Neural cell (in vitro differentiated cells): Measurements from ENCODE around the gene BEX1. TPM values are rescaled to one million over a fixed set of nuclear protein-coding genes. Genes with fewer than 3 reads are reported as not detected.

ENCODE experiments used
- H2AFZ ChIP-seq: fragments of 200-600, 300-800 bp; sonication (generic), shearing (Covaris generic); 2 replicates; pipeline ENCODE4 v1.6.0; 2014; ENCODE audit warnings: low read depth, mild to moderate bottlenecking, antibody characterized with exemption, low read length, moderate library complexity
- H3F3A ChIP-seq: fragments of 200-600 bp; shearing (Covaris generic); 2 replicates; pipeline ENCODE4 v1.6.1; 2016; ENCODE audit warnings: mild to moderate bottlenecking, moderate library complexity, mixed read lengths, antibody characterized with exemption, low read length; ENCODE audit not compliant: insufficient read depth, poor library complexity, severe bottlenecking
- H3K27ac ChIP-seq: fragments of 200-600, 300-800 bp; sonication (generic), shearing (Covaris generic); 2 replicates; pipeline ENCODE4 v1.5.1; 2014; ENCODE audit warnings: mild to moderate bottlenecking, low read length, moderate library complexity
- H3K27me3 ChIP-seq: fragments of 300-800, 200-600 bp; sonication (generic), shearing (Covaris generic); 2 replicates; pipeline ENCODE4 v1.6.0; 2014; ENCODE audit warnings: mild to moderate bottlenecking, low read depth, low read length, moderate library complexity; ENCODE audit not compliant: insufficient read depth
- H3K36me3 ChIP-seq: fragments of 300-800, 200-600 bp; sonication (generic), shearing (Covaris generic); 2 replicates; pipeline ENCODE4 v1.5.1; 2014; ENCODE audit warnings: mild to moderate bottlenecking, antibody characterized with exemption, low read length, moderate library complexity; ENCODE audit not compliant: insufficient read depth
- H3K4me2 ChIP-seq: fragments of 300-800, 200-600 bp; sonication (generic), shearing (Covaris generic); 2 replicates; pipeline ENCODE4 v1.6.0; 2014; ENCODE audit warnings: mild to moderate bottlenecking, low read length
- H3K4me3 ChIP-seq: fragments of 300-800, 200-600 bp; sonication (generic), shearing (Covaris generic); 2 replicates; pipeline ENCODE4 v1.5.1; 2014; ENCODE audit warnings: mild to moderate bottlenecking, low read length, moderate library complexity
- H3K79me2 ChIP-seq: fragments of 200-600 bp; shearing (Covaris generic); replicated peaks from 2 replicates; pipeline ENCODE4 v1.6.0; 2014; ENCODE audit warnings: mild to moderate bottlenecking, low read length, moderate library complexity; ENCODE audit not compliant: insufficient read depth
- H3K9ac ChIP-seq: fragments of 300-800, 200-600 bp; sonication (generic), shearing (Covaris generic); 2 replicates; pipeline ENCODE4 v1.6.1; 2016; ENCODE audit warnings: mild to moderate bottlenecking, low read length, mixed read lengths
- H3K9me2 ChIP-seq: fragments of 200-600 bp; shearing (Covaris generic); 2 replicates; pipeline ENCODE4 v1.6.1; 2016; ENCODE audit warnings: mild to moderate bottlenecking, low read length, mixed read lengths; ENCODE audit not compliant: insufficient read depth
- H3K9me3 ChIP-seq: fragments of 200-600, 300-800 bp; sonication (generic), shearing (Covaris generic); 2 replicates; pipeline ENCODE4 v1.6.1; 2016; ENCODE audit warnings: mild to moderate bottlenecking, mixed run types, low read length, moderate library complexity, mixed read lengths
- H4K20me1 ChIP-seq: fragments of 200-600 bp; shearing (Covaris generic); 2 replicates; pipeline ENCODE4 v1.6.1; 2016; ENCODE audit warnings: mild to moderate bottlenecking, mixed run types; ENCODE audit not compliant: insufficient read depth
- CTCF ChIP-seq: fragments of 450-650 bp; IDR thresholded peaks from 2 replicates; pipeline ENCODE4 v1.5.1; 2014; ENCODE audit warnings: antibody characterized with exemption, mild to moderate bottlenecking, moderate library complexity; ENCODE audit not compliant: poor library complexity, severe bottlenecking
- EP300 ChIP-seq: fragments of 450-650 bp; conservative IDR thresholded peaks from 2 replicates; pipeline ENCODE4 v1.6.1; 2014; ENCODE audit warnings: antibody characterized with exemption, mild to moderate bottlenecking, moderate library complexity; ENCODE audit not compliant: poor library complexity, severe bottlenecking
- EZH2 ChIP-seq: fragments of 200-600, 300-800 bp; shearing (Covaris generic), sonication (generic); IDR thresholded peaks from 2 replicates; pipeline ENCODE4 v1.6.1; 2014; ENCODE audit warnings: antibody characterized with exemption, low read length, borderline replicate concordance, mild to moderate bottlenecking; ENCODE audit not compliant: insufficient read depth, poor library complexity, severe bottlenecking
- MXI1 ChIP-seq: fragments of 450-650 bp; conservative IDR thresholded peaks from 2 replicates; pipeline ENCODE4 v1.6.1; 2014; ENCODE audit warnings: antibody characterized with exemption, mild to moderate bottlenecking; ENCODE audit not compliant: poor library complexity, severe bottlenecking
- POLR2AphosphoS5 ChIP-seq: IDR thresholded peaks from 2 replicates; pipeline ENCODE4 v1.6.1; 2012
- RAD21 ChIP-seq: fragments of 450-650 bp; conservative IDR thresholded peaks from 2 replicates; pipeline ENCODE4 v1.6.1; 2014; ENCODE audit warnings: antibody characterized with exemption, mild to moderate bottlenecking, moderate library complexity
- REST ChIP-seq: IDR thresholded peaks from 2 replicates; pipeline ENCODE4 v1.6.1; 2012; ENCODE audit warnings: borderline replicate concordance
- SMC3 ChIP-seq: fragments of 450-650 bp; conservative IDR thresholded peaks from 2 replicates; pipeline ENCODE4 v1.6.1; 2014; ENCODE audit warnings: antibody characterized with exemption, mild to moderate bottlenecking, moderate library complexity; ENCODE audit not compliant: poor library complexity
- TAF1 ChIP-seq: IDR thresholded peaks from 2 replicates; pipeline ENCODE4 v1.6.1; 2012; ENCODE audit warnings: low read depth
- polyA plus RNA-seq: library from polyadenylated mRNA; depleted of rRNA; stranded (reverse); fragments of >200 nt; gene quantifications from 2 replicates; pipeline ENCODE4 v1.2.3, GENCODE V29; 2014

Gene BEX1
- polyA plus RNA-seq, 1 donor from 2014 or later: 1,035 TPM

GRCh38 chrX:103092942-103093341 lies 29.0 kb upstream of the BEX1 start, which contains the start of gene NXF3:
Gene NXF3 (minus strand): TSS chrX:103093143. CDS start chrX:103093023, 120 bp downstream.
- no peaks in the 10 kb centered on the region for H3K79me2 ChIP-seq

GRCh38 chrX:103081051-103081450 lies 17.1 kb upstream of the BEX1 start:
- no peak overlapping the region for H2AFZ ChIP-seq
- H3K79me2 ChIP-seq: no peaks in the 10 kb centered on the region
- no peak overlapping the region for H3K27ac ChIP-seq
- no peaks in the 10 kb centered on the region for H4K20me1 ChIP-seq
- H3K9me2 ChIP-seq: no peaks in the 10 kb centered on the region
- H3F3A ChIP-seq: no peaks in the 10 kb centered on the region
- no peak overlapping the region for H3K9ac ChIP-seq
- no peak overlapping the region for H3K4me3 ChIP-seq
- no peaks in the 10 kb centered on the region for H3K27me3 ChIP-seq
- H3K9me3 ChIP-seq: no peaks in the 10 kb centered on the region
- no peak overlapping the region for H3K4me2 ChIP-seq
- H3K36me3 ChIP-seq: no peaks in the 10 kb centered on the region
- no peak for TF ChIP-seq SMC3
- TF ChIP-seq REST: no peak
- TF ChIP-seq CTCF: no peak
- no peak for TF ChIP-seq EZH2
- TF ChIP-seq TAF1: no peak
- TF ChIP-seq EP300: no peak

More at GRCh38 chrX:103092942-103093341, 29.0 kb upstream of the BEX1 start, which contains the start of gene NXF3:
- Histone ChIP-seq H3K9me2 (no peaks in the 10 kb centered on the region), H3K4me2 (no peak within 1 kb of the TSS), H3K27me3 (no peaks in the 10 kb centered on the region), H3K9me3 (no peaks in the 10 kb centered on the region), H3K9ac (no peak within 1 kb of the TSS), H3K4me3 (no peak within 1 kb of the TSS), H3F3A (no peaks in the 10 kb centered on the region), H4K20me1 (no peaks in the 10 kb centered on the region), H3K27ac (no peak within 1 kb of the TSS), H3K36me3 (no peaks in the 10 kb centered on the region), H2AFZ (no peak within 1 kb of the TSS)
- TF ChIP-seq CTCF (no peak), EP300 (no peak), TAF1 (no peak), MXI1 (no peak), RAD21 (no peak), SMC3 (no peak), EZH2 (no peak), POLR2AphosphoS5 (no peak), REST (no peak)
